Bronchial epithelial cell (primary cell): ENCODE data around the gene FMO2. TPM values are rescaled to one million over a fixed set of nuclear protein-coding genes. Genes with fewer than 3 reads are reported as not detected.

ENCODE experiments used
- DNase-seq: peaks from one replicate; pipeline ENCODE4 v3.0.0-alpha.2; 2010; ENCODE audit warnings: low read depth
- FAIRE-seq: peaks from 2 replicates; lab custom pipeline; 2011; peaks lifted over from hg19 to GRCh38; lab: Jason Lieb, UNC
- H3K27me3 ChIP-seq: 2 replicates; pipeline ENCODE4 v1.5.1; 2011; ENCODE audit warnings: low read length; ENCODE audit not compliant: control insufficient read depth, insufficient read depth
- H3K36me3 ChIP-seq: 2 replicates; pipeline ENCODE4 v1.5.1; 2011; ENCODE audit warnings: low read length; ENCODE audit not compliant: control insufficient read depth, insufficient read depth
- H3K4me3 ChIP-seq: 2 replicates; pipeline ENCODE4 v1.5.1; 2011; ENCODE audit warnings: mild to moderate bottlenecking, low read depth, low read length, control low read depth
- total RNA-seq: library from RNA; depleted of rRNA; stranded (reverse); fragments of >200 nt; gene quantifications from 2 replicates; pipeline ENCODE4 v1.2.1, GENCODE V29; 2014
- TF ChIP-seq, protein P1 (sequence below): IDR thresholded peaks from 2 replicates; pipeline ENCODE4 v1.5.1; 2011; ENCODE audit warnings: mild to moderate bottlenecking, moderate library complexity, low read length, control low read depth, inconsistent platforms; ENCODE audit not compliant: insufficient read depth, severe bottlenecking

Gene FMO2
- total RNA-seq, 1 donor from 2014 or later: not detected

DNA sequence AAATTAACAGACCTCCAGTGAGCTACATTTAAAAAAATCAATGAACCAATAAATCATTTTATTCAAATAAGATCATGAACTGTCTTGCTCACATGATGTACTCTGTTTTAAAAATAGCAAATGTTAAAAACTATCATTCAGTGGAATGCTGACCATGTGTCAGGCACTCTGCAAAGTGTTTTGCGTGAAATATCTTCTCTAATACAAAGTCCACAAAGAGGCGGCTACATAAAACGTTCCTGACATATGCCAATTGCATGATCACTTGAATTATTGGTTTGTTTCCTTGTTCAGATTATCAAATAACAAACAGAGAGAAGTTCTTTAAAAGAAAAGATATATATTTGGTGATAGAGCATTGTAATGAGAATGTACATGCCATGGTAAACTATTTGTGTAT lies 10.7 kb downstream of the FMO2 start:
- TF ChIP-seq, protein P1, sequence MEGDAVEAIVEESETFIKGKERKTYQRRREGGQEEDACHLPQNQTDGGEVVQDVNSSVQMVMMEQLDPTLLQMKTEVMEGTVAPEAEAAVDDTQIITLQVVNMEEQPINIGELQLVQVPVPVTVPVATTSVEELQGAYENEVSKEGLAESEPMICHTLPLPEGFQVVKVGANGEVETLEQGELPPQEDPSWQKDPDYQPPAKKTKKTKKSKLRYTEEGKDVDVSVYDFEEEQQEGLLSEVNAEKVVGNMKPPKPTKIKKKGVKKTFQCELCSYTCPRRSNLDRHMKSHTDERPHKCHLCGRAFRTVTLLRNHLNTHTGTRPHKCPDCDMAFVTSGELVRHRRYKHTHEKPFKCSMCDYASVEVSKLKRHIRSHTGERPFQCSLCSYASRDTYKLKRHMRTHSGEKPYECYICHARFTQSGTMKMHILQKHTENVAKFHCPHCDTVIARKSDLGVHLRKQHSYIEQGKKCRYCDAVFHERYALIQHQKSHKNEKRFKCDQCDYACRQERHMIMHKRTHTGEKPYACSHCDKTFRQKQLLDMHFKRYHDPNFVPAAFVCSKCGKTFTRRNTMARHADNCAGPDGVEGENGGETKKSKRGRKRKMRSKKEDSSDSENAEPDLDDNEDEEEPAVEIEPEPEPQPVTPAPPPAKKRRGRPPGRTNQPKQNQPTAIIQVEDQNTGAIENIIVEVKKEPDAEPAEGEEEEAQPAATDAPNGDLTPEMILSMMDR: no peak
- H3K27me3 ChIP-seq: no peaks in the 10 kb centered on the region
- H3K4me3 ChIP-seq: no peak overlapping the region
- H3K36me3 ChIP-seq: no peaks in the 10 kb centered on the region
- FAIRE-seq (no peak), DNase-seq (no peak)

DNA sequence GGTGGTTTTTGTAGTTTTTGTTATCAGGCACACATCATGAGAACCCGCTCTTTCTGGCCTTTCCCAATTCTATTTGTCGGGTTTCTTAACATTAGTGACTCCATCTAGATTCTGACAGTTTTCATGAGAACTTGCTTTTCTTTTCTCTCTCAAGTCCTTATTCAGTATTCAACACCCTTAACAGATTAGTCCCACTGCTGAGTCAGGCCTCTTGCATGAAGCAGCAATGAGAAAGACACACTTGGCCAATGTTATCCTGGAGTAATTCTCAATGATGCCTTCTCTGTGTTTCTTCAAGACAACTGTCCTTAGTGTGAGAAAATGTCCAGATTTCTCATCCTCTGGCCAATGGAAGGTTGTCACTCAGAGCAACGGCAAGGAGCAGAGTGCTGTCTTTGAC lies 11.3 kb downstream of the FMO2 start:
- DNase-seq: no peak

DNA sequence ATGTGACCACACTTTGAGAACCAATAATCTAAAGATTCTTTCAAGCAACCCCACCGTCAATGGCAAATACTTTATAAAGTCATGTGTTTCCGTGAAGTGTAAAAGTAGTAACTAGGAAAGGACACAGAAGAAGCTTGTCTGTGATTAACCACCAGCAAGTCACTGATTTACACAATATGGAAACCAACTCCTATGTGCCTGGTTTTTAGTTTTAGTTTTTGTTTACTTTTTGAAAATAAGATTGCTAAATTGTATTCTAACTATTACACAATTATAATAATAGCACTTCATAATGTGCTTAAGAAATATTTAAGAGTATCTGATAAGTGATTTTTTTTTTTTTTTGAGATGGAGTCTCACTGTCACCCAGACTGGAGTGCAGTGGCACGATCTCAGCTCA lies 13.0 kb downstream of the FMO2 start:
- TF ChIP-seq, protein P1: no peak
- no peak overlapping the region for H3K4me3 ChIP-seq
- no peak for FAIRE-seq
- H3K27me3 ChIP-seq: no peaks in the 10 kb centered on the region
- no peak for DNase-seq
- H3K36me3 ChIP-seq: no peaks in the 10 kb centered on the region

More for the DNA sequence above, 11.3 kb downstream of the FMO2 start:
- FAIRE-seq: no peak
- Histone ChIP-seq H3K27me3 (no peaks in the 10 kb centered on the region), H3K4me3 (no peak overlapping the region), H3K36me3 (no peaks in the 10 kb centered on the region)
- TF ChIP-seq, protein P1: no peak

DNA sequence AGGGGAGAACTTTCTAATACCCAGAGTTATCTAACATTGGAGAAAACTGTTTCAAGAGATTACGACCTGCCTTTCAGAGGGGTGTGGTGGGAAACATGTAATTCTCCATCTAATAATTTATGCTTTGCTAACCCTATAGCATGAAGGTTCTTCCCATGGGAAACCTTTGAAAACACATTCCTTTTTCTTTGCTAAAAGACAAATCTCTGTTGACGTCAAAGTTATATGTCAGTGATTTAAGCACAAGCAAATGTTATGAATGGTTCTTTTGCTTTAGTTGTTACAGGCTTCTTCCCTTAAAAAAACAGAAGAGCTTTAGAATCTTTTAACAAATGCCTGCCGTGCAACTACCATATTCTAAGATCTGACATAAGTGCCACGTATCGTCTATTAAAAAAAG lies 19.2 kb downstream of the FMO2 start:
- Histone ChIP-seq H3K36me3 (no peaks in the 10 kb centered on the region), H3K4me3 (no peak overlapping the region), H3K27me3 (no peaks in the 10 kb centered on the region)
- FAIRE-seq (no peak), DNase-seq (no peak)
- TF ChIP-seq, protein P1: no peak

DNA sequence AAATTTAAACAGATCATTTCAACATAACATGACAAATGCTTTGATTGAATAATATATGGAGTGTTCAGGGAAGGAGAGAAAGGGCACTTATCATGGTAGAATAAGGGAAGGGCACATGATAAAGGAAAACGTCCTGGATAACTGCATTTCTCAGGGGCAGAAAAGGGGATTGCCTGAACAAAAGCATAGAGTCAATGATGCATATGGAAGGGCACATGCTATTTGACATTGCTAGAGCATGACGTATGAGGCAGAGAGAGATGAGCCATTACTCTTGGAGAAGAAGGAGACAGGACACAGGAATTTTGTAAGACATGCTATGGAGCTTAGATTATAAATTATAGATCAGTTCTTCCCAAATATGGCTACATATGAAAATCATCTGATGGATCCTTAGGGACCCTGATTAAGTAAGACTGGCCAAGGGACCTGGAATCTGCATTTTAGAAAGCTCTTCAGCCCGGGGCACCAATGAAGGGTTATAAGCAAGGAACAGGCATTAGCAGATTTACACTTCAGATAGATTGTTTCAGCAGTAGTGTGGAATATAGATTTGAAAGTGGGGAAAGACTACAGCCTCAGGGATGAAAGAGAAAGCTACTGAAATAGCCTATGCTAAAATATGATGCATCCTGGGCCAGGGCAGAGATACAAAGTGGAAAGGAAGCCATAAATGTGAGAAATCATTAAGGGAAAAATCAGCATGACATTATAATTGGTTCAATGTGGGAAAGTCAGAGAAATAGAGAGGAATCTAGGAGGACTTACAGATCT lies 21.3 kb downstream of the FMO2 start:
- Histone ChIP-seq H3K36me3 (no peaks in the 10 kb centered on the region), H3K4me3 (no peak overlapping the region), H3K27me3 (no peaks in the 10 kb centered on the region)
- TF ChIP-seq, protein P1: no peak
- DNase-seq: no peak
- no peak for FAIRE-seq

DNA sequence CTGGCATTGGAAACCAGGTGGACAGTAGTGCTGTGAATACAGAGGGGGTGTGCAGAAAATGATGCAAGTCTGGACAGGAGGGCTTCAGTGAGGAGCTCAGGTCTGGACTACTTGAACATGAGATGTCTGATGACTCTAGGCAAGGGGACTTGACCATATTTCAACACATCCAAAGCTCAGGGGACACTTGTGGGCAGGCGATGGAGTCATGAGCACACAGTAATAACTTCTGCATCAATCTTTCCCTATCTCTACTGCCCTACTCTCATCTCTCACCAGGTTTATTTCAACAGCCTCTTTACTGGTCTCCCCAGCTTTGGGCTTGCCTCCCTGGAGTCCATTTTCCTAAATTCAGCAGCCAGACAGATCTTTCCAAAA lies 21.9 kb downstream of the FMO2 start:
- no peak for FAIRE-seq
- H3K4me3 ChIP-seq: no peak overlapping the region
- no peaks in the 10 kb centered on the region for H3K27me3 ChIP-seq
- TF ChIP-seq, protein P1: no peak
- no peak for DNase-seq
- no peaks in the 10 kb centered on the region for H3K36me3 ChIP-seq
